Measurements from ENCODE around the gene PLEKHH1. TPM values are rescaled to one million over a fixed set of nuclear protein-coding genes. Genes with fewer than 3 reads are reported as not detected.

The PLEKHH1 gene
- total RNA-seq, 1 donor from 2014 or later: 25.3 TPM

- Mint-ChIP-seq H3K36me3 (peaks cover 3% of the 10 kb centered on the region), H3K9me3 (no peaks in the 10 kb centered on the region), H3K4me1 (ENCODE audit: unreplicated experiment) (no peaks in the 10 kb centered on the region), H3K27ac (no peak overlapping the region), H3K27me3 (no peaks in the 10 kb centered on the region), H3K4me3 (no peak overlapping the region)
- no peak for TF ChIP-seq CTCF (conservative IDR thresholded peaks at IDR 0.05)
- no peak for DNase-seq (ENCODE audit: extremely low spot score, unreplicated experiment)
These were observed 21.3 kb downstream of the PLEKHH1 start for GRCh38 chr14:67554341-67554740.

GRCh38 chr14:67555518-67556090, 22.5 kb downstream of the PLEKHH1 start:
- H3K4me1 Mint-ChIP-seq (ENCODE audit: unreplicated experiment): no peaks in the 10 kb centered on the region
- no peaks in the 10 kb centered on the region for H3K9me3 Mint-ChIP-seq
- TF ChIP-seq CTCF (conservative IDR thresholded peaks at IDR 0.05): no peak
- no peak for DNase-seq (ENCODE audit: extremely low spot score, unreplicated experiment)
- H3K36me3 Mint-ChIP-seq: peaks cover 3% of the 10 kb centered on the region
- H3K27ac Mint-ChIP-seq: no peak overlapping the region
- no peak overlapping the region for H3K4me3 Mint-ChIP-seq
- no peaks in the 10 kb centered on the region for H3K27me3 Mint-ChIP-seq

- no peak overlapping the region for H3K4me3 Mint-ChIP-seq
- H3K27me3 Mint-ChIP-seq: no peaks in the 10 kb centered on the region
- peaks cover 3% of the 10 kb centered on the region for H3K36me3 Mint-ChIP-seq
- TF ChIP-seq CTCF (conservative IDR thresholded peaks at IDR 0.05): no peak
- H3K9me3 Mint-ChIP-seq: no peaks in the 10 kb centered on the region
- H3K4me1 Mint-ChIP-seq (ENCODE audit: unreplicated experiment): no peaks in the 10 kb centered on the region
- DNase-seq (ENCODE audit: extremely low spot score, unreplicated experiment): no peak
- H3K27ac Mint-ChIP-seq: no peak overlapping the region
These were observed 23.6 kb downstream of the PLEKHH1 start for GRCh38 chr14:67556671-67557070.

GRCh38 chr14:67557118-67557517, 24.0 kb downstream of the PLEKHH1 start:
- DNase-seq (ENCODE audit: extremely low spot score, unreplicated experiment): no peak
- no peak overlapping the region for H3K4me3 Mint-ChIP-seq
- H3K9me3 Mint-ChIP-seq: no peaks in the 10 kb centered on the region
- no peak for TF ChIP-seq CTCF (conservative IDR thresholded peaks at IDR 0.05)
- H3K27me3 Mint-ChIP-seq: no peaks in the 10 kb centered on the region
- no peak overlapping the region for H3K27ac Mint-ChIP-seq
- peaks cover 2% of the 10 kb centered on the region for H3K36me3 Mint-ChIP-seq
- H3K4me1 Mint-ChIP-seq (ENCODE audit: unreplicated experiment): no peaks in the 10 kb centered on the region

GRCh38 chr14:67557656-67558055, 24.6 kb downstream of the PLEKHH1 start:
- Mint-ChIP-seq H3K27ac (no peak overlapping the region), H3K27me3 (no peaks in the 10 kb centered on the region), H3K9me3 (no peaks in the 10 kb centered on the region), H3K4me1 (ENCODE audit: unreplicated experiment) (no peaks in the 10 kb centered on the region), H3K36me3 (no peaks in the 10 kb centered on the region), H3K4me3 (no peak overlapping the region)
- no peak for DNase-seq (ENCODE audit: extremely low spot score, unreplicated experiment)
- TF ChIP-seq CTCF (conservative IDR thresholded peaks at IDR 0.05): no peak

GRCh38 chr14:67559639-67560038, 26.5 kb downstream of the PLEKHH1 start:
- Mint-ChIP-seq H3K9me3 (no peaks in the 10 kb centered on the region), H3K27ac (no peak overlapping the region), H3K4me3 (no peak overlapping the region), H3K4me1 (ENCODE audit: unreplicated experiment) (no peaks in the 10 kb centered on the region), H3K27me3 (no peaks in the 10 kb centered on the region), H3K36me3 (no peaks in the 10 kb centered on the region)
- TF ChIP-seq CTCF (conservative IDR thresholded peaks at IDR 0.05): no peak
- DNase-seq (ENCODE audit: extremely low spot score, unreplicated experiment): no peak
